ENCODE data around the gene CDKAL1.

Gene CDKAL1

DNA sequence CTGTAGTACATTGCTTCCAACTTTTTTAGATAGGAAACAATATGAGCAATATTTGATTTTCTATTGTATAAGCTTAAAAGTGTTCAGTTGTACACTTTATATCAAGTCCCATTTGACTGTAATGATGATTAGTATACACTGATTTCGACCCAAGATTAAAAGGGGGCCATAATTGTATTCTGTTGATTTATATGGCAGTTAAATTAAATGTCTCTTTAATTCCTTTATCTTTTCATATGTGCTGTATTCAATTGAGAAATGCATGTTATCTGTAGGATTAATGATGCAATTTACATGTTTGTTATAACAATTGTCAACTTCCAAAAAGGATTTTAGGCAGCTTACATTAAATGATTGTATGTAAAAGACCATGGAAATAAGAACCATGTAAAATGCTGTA lies 317.5 kb downstream of the CDKAL1 start:
- DNase-seq, result no peak

DNA sequence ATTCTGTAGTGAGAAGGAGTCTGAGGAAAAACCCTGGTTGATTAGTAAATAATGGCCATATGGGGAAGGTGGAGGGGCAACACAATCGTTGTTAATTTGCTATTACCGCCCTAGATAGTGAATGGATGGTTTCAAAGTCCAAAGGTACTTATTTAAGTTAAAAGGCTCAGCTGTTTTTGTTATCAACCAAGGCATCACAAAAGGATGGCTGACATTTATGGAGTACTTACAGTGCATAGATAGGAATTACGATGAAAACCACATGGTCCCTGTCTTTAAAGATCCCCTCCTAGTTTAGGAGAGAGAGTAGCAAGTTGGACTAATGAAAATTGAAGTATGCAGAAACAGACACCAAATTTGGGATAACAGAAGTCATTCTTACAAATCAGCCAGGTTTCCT lies 319.6 kb downstream of the CDKAL1 start:
- DNase-seq, result no peak

DNA sequence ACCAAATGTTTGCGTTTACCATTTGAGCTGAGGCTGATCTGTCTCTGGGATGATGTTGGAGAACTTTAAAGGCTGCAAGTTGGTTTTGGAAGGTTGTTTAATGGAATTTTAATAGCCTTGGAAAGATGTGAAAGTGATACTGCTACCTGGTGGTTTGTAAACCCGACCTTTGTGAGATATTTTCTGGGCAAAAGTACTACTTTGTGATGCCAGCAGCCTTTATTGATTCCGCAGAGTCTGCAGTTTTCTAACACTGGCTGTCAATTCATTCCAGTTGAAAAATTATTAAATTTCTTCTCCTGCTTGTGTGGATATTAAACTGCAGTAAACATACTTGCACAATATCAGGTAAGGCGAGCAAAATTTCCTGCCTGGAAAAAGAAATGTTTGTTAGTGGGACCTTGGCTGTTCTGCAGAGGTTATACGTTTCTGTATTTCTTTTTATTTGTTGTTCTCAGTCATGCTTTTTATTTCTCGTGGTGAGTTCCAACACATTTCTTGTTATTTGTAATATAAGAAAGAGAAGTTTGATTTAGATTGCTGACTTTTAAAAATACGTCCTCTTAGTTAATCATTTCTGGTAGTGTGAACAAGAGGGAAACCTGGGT lies 322.5 kb downstream of the CDKAL1 start:
- no peak for DNase-seq

DNA sequence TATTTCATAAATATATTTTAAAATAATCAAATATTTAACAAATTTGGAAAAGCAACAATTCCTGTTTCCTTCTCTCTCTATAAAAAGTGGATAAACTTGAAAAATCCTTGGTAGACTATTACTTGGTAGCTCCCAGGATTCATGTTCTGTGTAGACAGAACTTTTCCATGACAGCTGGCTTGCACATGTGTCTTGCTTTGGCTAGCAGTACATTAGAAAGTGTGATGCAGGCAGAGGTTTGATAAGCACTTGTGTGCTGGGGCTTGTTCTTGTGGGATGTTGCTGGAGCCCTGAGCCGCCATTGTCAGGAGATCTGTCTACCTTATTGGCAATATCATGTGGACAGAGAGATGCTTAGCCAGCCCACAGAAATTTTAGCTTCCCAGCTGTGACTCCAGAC lies 327.2 kb downstream of the CDKAL1 start:
- DNase-seq, result no peak

DNA sequence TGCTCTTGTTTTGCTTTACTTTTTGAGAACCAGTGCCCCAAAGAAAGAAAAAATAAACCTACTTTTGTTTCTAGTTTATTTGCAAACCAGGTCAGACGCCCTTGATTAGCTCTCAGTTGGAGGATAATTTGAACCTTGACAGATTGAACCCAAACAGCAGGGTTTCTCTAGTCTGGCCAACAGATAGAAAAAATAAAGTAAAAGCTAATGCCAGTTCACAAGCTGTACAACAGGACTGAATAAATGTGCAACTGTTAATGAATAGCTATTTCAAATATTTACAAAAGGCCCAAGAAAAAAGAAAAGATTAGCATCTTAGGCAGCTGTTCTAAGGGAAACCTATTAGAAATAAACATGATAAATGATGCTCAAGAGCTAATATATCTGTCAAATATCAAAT lies 331.8 kb downstream of the CDKAL1 start:
- DNase-seq, result no peak

DNA sequence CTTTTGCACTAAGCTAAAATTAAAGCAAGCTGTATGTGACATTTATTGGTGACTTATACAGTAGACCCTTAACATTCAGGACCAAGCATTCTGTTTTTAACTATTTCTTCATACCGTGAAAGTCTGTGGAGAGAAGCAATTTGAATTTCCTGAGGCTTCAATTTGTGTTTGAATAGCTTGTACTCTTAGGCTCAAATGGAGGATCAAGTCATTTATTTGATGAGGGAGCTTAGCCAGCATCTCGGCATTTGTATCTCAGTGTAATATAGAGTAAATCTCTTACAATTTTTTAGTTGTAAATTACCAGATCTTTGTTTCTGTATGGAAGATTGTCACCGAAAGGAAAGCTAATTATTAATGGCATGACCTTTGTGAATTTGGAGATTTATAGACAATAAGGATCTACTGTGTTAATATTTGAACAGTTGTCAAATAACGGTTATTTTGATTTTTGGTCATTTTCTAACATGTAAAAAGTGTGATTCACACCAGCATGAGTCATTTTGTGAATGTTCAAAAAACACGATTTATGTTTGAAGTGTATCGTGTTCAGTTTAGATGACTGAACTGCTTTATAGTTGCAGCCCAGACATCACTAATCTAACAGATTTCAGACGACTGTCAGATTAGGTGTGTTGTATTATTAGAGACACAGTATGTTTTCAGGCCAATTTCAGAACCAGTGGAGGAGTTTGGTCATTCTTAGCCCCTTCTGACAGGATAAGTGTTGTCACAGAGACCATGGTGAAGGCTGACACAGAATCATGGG lies 332.9 kb downstream of the CDKAL1 start:
- no peak for DNase-seq

DNA sequence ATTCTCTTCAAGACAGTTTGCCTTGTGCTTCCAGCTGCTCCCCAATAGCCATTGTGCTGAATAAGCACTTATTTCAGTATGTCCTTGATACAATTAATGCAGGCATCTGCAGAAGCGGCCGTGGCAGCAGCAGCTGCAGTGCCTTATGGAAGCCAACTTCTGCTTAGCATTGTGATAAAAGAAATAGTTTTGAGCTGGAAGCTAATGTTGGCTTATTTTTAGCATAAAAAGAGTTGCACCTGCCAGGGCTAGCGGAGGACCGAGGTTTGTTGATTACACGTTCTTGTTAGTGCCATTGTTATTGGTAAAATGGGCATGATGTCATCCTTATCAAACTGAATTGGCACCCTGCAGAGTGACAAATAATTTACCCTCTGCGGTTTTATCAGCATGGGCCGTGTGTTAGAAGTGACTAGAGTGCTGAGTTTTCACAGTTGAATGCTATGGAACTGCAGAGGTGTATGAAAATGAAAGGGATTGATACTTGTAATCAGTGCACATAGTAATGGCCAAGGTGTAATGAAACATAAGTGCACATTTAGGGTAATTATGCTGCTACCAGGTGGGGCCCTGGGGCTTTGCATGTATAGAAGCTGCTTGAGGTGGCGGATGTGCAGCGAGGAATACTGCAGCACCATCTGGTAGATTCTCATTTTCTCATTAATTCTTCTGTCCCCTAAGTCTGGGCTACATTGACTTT lies 334.3 kb downstream of the CDKAL1 start:
- DNase-seq, result no peak

DNA sequence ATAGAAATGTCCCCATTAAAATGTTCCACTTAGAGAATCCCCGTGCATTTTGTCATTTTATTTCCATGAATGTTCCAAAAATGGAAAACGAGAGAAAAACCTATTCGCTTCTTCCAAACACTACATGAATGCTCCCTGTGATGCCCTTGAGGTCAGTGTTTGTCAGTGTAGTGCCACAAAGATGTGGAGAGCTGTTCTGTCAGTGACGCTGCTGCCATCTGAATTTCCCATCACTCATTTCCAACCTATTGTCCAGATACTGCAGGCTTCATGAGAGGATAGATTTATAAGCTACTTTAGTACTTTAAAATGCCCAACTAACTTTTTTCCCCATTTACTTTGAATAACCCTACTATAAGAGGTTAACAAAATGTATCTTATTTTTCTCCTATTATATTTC lies 335.8 kb downstream of the CDKAL1 start:
- DNase-seq, result no peak

DNA sequence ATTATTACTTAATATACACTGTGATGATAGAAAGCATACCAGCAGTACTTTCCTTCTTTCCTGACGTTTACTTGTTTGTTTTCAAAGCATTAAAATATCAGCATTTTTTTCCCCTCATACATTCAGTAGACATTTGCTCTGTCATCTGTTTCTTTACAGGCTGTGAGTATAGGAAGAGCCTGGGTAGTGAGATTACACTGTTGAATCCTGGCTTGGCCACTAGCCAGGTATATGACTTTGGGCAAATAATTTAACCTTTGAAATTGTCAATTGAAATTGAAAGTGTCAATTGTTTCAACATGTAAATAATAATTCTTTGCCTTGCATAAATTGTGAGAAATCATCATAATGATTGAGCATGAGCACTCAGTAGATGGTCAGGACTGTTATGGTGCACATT lies 336.2 kb downstream of the CDKAL1 start:
- no peak for DNase-seq

DNA sequence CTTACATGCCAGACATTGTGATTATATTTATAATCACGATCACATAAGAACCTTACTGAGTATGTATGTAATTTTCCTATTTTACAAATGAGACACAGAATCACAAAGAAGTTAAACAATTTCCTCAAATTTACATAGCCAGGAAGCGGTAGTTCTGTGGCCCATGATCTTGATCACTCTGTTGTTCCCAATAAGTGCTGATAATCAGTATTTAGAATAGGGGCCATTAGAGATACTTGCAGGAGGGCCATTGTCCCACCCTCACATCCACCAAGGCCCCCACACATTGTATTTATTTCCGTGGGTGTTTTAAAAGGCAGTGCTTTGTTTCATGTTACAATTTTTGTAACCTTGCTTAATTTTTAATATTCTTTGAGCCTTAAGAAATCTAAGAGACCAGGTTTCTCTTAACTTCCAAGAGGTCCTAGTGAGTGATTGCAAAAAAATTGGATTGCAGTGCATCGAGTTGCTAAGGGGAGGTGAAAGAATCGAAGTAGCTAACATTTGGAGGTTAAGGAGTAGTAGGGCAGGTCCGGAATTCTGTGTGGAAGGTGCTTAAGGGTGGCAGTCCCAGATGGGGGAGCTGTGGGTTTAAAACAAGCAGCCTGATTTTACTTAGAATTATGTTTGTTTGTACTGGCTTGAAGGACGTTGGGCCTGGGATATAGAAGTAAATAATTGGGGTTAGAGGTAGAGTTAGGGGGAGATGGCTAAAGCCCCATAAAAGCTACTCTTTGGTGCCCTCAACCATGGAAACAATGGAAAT lies 339.4 kb downstream of the CDKAL1 start:
- no peak for DNase-seq

DNA sequence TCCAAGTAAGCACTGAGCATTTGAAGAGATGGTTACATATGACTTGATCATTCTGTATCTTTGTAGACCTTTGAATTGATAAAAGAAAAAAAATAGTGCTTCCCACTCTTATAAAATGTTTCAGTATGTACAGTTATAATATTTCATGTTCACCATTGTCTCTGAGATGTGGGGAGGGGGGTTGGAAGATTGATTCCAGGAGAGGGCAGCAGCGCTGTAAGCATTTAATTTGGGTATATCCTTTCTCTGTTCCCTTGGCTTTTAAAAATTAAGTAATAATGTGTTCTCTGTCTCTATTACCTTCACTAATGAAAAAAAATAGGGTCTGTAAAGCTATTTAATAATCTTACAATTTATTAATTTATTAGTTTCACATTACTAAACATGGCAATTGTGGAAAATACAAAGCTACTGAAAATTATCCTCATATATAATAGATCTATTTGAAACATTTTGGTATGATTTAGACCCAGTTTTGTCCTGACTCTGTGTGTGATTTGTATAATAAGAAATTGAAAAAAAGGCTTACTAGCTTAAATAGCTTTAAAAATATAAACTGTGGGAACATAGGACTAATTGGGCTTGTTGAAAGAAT lies 341.2 kb downstream of the CDKAL1 start:
- DNase-seq, result no peak

DNA sequence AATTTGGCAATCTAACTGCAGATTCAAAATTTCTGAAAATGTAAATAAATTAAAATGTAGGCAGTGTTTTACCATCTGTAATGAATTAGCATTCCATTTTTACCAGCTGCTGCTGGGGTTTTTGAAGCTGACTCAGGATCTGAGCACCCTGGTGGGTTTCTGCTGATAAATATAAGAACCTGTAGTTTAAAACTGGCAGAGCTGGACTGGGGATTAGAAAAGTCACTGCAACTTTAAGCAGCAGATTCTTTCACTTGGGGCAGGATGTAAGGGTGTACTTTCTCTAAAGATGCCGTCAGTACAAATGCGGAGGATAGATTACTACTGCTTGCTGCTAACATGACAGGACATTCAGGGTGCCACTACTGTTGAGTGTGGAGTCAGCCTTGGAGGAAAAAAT lies 341.8 kb downstream of the CDKAL1 start:
- DNase-seq, result no peak

DNA sequence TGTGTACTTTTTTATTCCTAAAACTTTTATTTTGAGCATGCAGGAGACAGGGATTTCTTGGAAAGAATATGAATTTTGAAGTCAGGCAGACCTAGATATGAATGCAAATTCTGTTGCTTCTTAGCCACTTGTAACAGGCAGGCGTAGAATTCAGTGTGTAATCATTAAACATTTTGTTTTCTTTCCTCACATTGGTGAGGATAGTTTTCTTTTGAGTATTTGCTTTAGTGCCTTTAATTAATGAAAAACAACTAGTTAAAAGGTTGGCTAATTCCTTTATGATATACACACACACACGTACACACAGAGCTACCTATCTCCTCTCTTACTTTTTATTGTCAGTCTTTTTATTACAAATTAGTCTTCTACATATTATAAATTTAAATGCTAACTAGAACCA lies 342.3 kb downstream of the CDKAL1 start:
- no peak for DNase-seq

DNA sequence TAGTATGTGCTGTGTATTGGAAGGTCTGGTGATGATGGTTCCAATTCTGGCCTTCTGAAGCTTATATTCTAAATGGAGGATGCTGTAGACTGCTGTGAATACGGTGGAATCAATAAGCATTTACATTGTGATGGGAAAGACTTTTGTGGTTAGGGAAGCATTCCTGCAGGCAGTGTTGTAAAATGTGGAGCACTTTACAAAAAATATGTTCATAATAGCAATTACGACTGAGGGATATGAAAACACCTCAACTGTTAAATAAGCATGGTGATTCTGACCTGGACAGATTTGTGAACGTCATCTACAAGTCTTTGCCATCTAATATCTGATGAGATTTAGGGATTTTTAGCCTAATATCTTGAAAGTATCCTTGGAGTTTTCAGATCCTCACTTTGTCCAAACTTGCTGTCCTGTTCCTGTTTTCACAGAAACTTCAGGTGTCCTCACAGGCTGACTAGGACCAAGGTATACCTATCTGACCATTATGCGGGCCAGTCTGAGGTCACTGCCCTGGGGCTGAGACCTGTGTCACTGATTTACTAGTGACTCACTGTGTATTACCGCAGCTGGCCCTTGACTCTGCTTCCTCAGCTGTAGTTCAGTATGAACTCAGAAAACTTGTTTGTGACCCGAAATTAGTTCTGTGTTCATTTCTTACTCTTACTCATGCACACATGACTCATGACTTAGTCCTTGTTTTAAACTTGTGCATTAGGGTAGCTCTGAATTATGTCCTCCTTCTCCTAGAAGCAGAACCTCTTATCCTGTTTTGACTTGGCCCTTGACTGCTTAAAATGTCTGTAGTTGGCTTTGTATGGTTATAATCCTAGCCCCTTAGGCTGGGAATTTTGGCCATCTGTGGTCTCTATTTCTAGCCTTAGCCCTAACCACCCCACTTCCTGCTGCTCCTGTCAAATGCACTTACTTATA lies 343.0 kb downstream of the CDKAL1 start:
- DNase-seq, result peak in 1 of 2 donors; percentile 49

DNA sequence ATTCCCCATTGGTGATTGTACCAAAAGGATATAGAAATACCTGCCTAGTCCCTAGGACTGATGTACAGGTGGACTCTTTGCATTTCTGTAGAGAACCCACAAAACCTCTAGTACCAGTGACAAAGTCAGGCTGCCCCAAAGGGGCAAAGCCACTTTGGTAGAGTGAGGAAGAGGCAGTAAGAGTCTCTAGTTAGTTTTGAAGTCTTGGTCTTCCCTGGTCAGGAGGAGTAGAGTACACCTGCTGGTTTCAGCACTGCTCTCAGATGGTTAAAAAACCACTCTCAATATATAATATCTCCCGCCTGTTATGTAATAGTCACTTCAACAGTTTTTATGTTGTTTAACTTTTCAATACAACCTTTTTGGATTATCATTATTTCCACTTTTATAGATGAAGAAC lies 344.9 kb downstream of the CDKAL1 start:
- DNase-seq, result no peak

DNA sequence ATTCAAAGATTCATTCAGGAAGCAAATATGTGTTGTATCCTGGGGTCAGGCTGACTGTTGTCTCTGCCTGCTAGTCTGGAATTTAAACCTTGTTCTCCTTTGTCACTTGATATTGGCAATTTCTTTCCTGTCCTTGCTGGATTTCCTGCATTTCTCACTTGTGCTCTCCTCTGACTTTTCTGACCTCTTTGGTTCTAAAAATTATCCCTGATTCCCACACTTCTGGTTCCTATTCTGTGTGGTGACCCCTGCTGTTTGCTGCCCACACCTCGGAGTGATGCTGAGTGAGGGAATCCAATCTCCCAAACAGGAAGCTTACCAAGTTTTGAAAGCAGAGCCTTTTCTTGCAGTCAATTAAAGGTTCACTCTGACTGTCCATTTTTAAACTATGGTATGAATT lies 345.3 kb downstream of the CDKAL1 start:
- no peak for DNase-seq

DNA sequence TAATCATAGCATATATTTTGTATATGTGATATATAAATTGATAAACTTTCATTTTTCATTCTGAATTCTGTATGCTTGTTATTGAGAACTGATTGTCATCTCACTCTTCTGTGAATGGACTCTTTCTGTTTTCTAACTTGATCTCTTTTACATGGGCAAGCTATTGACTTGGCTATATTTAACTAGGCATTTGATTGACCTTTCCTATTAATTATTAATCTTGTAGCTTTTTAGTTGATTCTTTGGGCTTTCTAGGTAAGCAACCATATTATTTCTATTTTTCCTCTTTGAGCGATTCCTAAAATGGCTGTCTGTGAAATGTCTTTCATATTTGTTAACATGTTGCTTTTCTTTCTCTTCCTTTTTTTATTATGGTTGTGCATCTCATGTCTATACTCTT lies 347.1 kb downstream of the CDKAL1 start:
- no peak for DNase-seq

DNA sequence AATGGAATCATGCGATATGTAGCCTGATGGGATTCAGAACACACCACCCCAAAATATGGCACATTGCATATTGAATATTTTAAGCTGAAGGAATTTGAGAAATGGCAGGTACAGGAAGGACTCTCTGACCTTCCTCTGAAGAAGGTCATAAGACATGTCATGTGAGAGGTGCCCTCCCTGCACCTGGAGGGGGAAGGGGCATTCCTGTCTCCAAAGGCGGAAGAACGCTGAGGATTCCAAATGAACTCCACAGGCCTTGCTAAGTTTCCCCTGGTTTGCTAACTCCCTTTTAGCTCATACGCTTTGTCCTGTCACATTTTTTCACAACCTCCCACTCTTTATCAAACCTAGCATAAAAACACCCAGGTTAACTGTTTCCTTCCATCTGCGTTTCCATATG lies 347.8 kb downstream of the CDKAL1 start:
- no peak for DNase-seq

DNA sequence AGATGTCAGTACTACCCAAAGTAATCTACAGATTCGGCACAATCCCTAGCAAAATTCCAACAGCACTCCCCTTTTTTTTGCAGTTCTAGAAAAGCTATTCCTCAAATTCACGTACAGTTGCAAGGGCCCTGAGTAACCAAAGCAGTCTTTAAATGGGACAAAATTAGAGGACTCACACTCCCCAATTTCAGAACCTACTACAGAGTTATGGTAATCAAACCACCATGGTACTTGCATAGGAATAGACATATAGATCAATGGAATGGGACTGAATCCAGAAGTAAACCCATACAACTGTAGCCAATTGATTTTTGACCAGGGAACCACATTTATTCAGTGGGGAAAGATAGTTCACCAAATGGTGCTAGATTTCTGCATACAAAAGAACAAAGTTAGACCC lies 350.8 kb downstream of the CDKAL1 start:
- no peak for DNase-seq

DNA sequence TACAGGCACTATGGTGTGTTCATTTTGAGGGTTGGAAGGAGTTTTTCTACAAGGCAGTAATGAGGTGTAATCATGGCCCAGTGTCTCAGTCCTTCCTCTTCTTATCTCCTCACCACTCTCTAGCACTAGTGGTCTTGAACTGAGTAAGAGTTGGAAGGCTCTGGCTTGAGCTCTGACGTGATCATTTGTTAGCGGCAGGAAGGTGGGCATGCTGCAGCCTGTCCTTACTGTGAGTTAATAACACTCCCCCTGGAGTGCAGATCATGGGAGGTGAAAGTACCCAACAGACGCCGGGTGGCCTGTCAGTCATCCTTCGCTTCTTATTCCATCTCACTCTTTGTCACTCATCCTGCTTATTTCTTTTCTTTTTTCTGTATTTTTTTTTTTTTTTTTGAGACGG lies 356.9 kb downstream of the CDKAL1 start:
- DNase-seq, result no peak

DNA sequence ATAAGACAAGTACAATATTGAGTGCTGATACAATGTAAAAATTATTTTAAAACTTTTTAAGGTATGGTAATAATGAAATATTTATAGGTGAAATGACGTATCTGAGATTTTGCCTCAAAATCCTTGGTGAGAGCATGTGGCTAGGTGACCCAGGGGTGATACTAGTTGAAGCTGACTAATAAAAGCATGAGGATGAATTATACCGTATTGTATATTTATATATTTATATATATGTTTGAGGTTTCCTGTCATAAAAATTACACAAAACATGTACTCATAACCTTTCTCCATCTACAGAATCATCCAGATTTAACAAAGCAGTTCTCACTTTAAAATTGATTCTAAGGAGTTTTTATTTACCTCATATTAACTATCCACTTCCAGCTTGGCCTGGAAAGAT lies 358.1 kb downstream of the CDKAL1 start:
- no peak for DNase-seq

DNA sequence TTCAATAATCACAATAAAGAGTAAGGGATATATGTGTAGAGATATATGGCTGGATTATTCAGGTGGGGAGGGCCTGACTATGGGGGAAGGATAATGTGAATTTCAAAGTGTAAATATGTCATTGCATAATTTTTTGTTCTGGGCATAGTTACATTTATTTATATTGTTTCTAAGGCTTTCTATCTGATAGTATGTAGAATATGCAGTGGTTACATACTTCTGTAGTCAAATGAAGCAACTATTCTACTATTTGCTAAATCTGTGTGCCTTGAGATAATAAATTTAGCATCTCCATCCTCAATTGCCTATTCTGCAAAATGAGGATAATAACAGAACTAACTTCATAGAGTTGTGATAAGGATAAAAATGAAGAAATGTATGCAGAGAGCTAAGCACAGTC lies 359.2 kb downstream of the CDKAL1 start:
- no peak for DNase-seq

Measured in bone marrow (tissue), 2 donors.